Body of pancreas (tissue), 4 donors: ENCODE results near the gene ODF2.

Source experiments
- CTCF ChIP-seq, 7 experiments: fragments of 450-650 bp in 4 of 7; fragments of 200-600 bp in 3 of 7; sonication (generic) in 3 of 7; IDR thresholded peaks; one replicate each; pipeline ENCODE4 v1.5.1; 2016 to 2019; ENCODE audit warnings: antibody characterized with exemption in 7 of 7
- POLR2A ChIP-seq, 3 donors: fragments of 450-650 bp; IDR thresholded peaks; one replicate each; pipeline ENCODE4 v1.6.1; 2016; ENCODE audit warnings: antibody characterized with exemption in 3 of 3, mild to moderate bottlenecking in 2 of 3

- no peak for TF ChIP-seq CTCF (IDR thresholded peaks at IDR 0.05)
- TF ChIP-seq POLR2A (IDR thresholded peaks at IDR 0.05): no peak
These were observed 13.7 kb upstream of the ODF2 start for GRCh38 chr9:128442150-128442549.
